Thyroid gland (tissue), 4 donors: ENCODE measurements around the gene SLC12A2. TPM values are rescaled to one million over a fixed set of nuclear protein-coding genes. Genes with fewer than 3 reads are reported as not detected.

ENCODE experiments used
- DNase-seq, 2 donors: peaks; one replicate each; pipeline ENCODE4 v3.0.0-alpha.2; 2019
- H3K27ac ChIP-seq, 3 donors: fragments of 200-600 bp; sonication (generic); 1 replicate in 2 of 3; 2 replicates in 1 of 3; pipeline ENCODE4 v1.5.1; 2016 to 2019; ENCODE audit warnings: mild to moderate bottlenecking in 1 of 3, moderate library complexity in 1 of 3
- H3K27me3 ChIP-seq: fragments of 200-600 bp; sonication (generic); one replicate; pipeline ENCODE4 v1.5.1; 2019
- H3K36me3 ChIP-seq, 2 donors: fragments of 200-600 bp; sonication (generic); one replicate each; pipeline ENCODE4 v1.5.1; 2016 to 2019
- H3K4me1 ChIP-seq, 2 donors: fragments of 200-600 bp; sonication (generic); one replicate each; pipeline ENCODE4 v1.5.1; 2017 to 2019
- H3K4me3 ChIP-seq, 3 donors: fragments of 200-600 bp; sonication (generic); replicated peaks in 1 of 3; 1 replicate in 2 of 3; 2 replicates in 1 of 3; pipeline ENCODE4 v1.5.1; 2016; ENCODE audit warnings: mild to moderate bottlenecking in 1 of 3
- H3K9me3 ChIP-seq: fragments of 200-600 bp; sonication (generic); one replicate; pipeline ENCODE4 v1.5.1; 2017
- POLR2A ChIP-seq, 2 donors: fragments of 450-650 bp; IDR thresholded peaks; one replicate each; pipeline ENCODE4 v1.6.1; 2017; ENCODE audit warnings: antibody characterized with exemption in 2 of 2, mild to moderate bottlenecking in 2 of 2, moderate library complexity in 1 of 2
- WGBS, 2 donors: methylation state at CpG; one replicate each; pipeline ENCODE4 v1.1.5; 2017; 5-methylcytosine and 5-hydroxymethylcytosine counted together
- intact Hi-C: fragments of 100-400 bp; cut with DNase I; formaldehyde crosslinking; loops from one replicate; pipeline ENCODE4 v1.15.1; 2023
- total RNA-seq, 4 donors: library from RNA; depleted of rRNA; stranded (reverse); fragments of >200 nt; gene quantifications; one replicate each; pipeline ENCODE4 v1.2.3, GENCODE V29; 2016
- TF ChIP-seq, protein P1 (sequence below), 6 experiments: fragments of 200-600 bp in 3 of 6; fragments of 450-650 bp in 3 of 6; sonication (generic) in 3 of 6; IDR thresholded peaks; one replicate each; pipeline ENCODE4 v1.5.1; 2016 to 2019; ENCODE audit warnings: antibody characterized with exemption in 6 of 6, mild to moderate bottlenecking in 2 of 6, inconsistent platforms in 1 of 6, moderate library complexity in 1 of 6

Gene SLC12A2
- total RNA-seq, 4 donors from 2014 or later = 27.2 to 53.3 (median 29.4) TPM

DNA sequence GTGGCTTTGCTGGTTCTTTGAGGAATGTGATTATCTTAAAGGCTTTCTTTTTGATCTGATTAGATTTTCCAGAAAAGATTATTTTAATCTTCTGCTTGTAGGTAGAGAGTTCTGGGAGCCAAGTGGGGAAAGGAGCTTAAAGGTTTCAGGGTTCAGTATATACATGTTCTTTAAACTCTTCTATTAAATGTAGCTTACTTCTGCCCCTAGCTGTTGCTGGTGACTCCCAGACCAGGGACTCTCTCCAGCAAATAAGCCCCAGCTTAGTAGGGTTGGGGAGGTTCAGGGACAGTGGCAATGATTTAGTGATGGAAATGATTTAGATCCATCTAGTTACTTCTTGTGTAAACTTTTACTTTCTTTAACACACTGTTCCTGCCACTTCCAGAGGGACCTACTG is 72.2 kb downstream of the SLC12A2 start:
- Histone ChIP-seq H3K4me1 (no peaks in the 10 kb centered on the region), H3K27ac (no peak overlapping the region), H3K4me3 (no peak overlapping the region), H3K9me3 (no peaks in the 10 kb centered on the region), H3K27me3 (no peaks in the 10 kb centered on the region), H3K36me3 (peaks cover 6 to 20% of the 10 kb centered on the region in 2 donors)
- intact Hi-C loops = no loop called here
- DNase-seq = no peak
- TF ChIP-seq, protein P1, sequence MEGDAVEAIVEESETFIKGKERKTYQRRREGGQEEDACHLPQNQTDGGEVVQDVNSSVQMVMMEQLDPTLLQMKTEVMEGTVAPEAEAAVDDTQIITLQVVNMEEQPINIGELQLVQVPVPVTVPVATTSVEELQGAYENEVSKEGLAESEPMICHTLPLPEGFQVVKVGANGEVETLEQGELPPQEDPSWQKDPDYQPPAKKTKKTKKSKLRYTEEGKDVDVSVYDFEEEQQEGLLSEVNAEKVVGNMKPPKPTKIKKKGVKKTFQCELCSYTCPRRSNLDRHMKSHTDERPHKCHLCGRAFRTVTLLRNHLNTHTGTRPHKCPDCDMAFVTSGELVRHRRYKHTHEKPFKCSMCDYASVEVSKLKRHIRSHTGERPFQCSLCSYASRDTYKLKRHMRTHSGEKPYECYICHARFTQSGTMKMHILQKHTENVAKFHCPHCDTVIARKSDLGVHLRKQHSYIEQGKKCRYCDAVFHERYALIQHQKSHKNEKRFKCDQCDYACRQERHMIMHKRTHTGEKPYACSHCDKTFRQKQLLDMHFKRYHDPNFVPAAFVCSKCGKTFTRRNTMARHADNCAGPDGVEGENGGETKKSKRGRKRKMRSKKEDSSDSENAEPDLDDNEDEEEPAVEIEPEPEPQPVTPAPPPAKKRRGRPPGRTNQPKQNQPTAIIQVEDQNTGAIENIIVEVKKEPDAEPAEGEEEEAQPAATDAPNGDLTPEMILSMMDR (IDR thresholded peaks at IDR 0.05) = no peak
- no peak for TF ChIP-seq POLR2A (IDR thresholded peaks at IDR 0.05)

DNA sequence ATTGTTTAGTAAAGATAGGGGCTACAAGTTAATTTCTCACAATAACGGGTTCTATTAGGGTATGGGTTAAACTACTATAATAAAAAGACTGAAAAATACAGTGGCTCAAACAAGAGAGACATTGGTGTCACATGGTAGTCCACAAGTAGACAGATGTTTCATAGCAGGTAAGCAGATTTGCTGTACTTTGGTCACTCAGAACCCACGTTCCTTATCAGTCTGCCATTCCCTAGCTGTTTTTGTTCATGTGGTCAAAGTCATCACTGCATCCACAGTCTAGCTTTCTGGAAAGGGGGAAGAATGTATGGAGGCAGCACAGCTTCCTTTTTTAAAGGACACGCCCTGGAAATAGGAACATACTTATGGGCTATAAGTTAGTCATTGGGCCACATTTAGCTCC is 73.0 kb downstream of the SLC12A2 start:
- Histone ChIP-seq H3K27ac (no peak overlapping the region), H3K9me3 (no peaks in the 10 kb centered on the region), H3K36me3 (peaks cover 6 to 13% of the 10 kb centered on the region in 2 donors), H3K4me3 (no peak overlapping the region), H3K27me3 (no peaks in the 10 kb centered on the region), H3K4me1 (no peaks in the 10 kb centered on the region)
- TF ChIP-seq, protein P1 (IDR thresholded peaks at IDR 0.05) = no peak
- TF ChIP-seq POLR2A (IDR thresholded peaks at IDR 0.05) = no peak
- DNase-seq = no peak
- intact Hi-C loops = no loop called here
- WGBS, 2 donors = 90% methylated on average over 3 of the region's 3 CpGs

DNA sequence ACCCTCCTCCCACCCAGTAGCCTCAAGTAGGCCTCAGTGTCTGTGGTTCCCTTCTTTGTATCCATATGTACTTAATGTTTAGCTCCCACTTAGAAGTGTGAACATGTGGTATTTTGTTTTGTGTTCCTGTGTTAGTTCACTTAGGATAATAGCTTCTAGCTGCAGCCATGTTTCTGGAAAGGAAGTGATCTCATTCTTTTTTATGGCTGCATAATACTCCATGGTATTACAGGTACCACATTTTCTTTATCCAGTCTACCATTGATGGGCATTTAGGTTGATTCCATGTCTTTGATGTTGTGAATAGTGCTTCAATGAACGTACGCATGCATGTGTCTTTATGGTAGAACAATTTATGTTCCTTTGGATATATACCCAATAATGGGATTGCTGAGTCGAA is 74.8 kb downstream of the SLC12A2 start:
- no peak overlapping the region for H3K4me3 ChIP-seq
- H3K9me3 ChIP-seq = no peaks in the 10 kb centered on the region
- H3K27ac ChIP-seq = no peak overlapping the region
- H3K36me3 ChIP-seq = peaks cover 0 to 13% of the 10 kb centered on the region in 2 donors
- no peak for DNase-seq
- intact Hi-C loops = no loop called here
- H3K27me3 ChIP-seq = no peaks in the 10 kb centered on the region
- 78 to 99% methylated on average over 3 of the region's 3 CpGs for WGBS, 2 donors
- no peaks in the 10 kb centered on the region for H3K4me1 ChIP-seq
- TF ChIP-seq POLR2A (IDR thresholded peaks at IDR 0.05) = no peak

DNA sequence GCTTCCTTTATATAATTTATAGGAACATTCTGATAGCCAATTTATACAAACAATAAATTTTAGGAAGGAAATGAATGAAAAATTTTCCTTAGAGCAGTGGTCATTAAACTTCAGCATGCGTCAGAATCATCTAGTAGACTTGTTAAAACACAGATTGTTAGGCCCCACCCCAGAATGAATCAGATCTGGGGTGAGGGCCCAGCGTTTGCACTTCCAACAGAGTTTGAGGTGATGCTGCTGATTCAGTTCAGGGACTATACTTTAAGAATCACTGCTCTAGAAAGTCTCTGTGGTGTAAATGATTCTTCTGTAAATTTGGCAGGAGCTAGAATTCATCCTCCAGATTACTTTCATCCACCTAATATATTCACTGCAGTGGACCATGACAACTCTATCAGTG is 80.4 kb downstream of the SLC12A2 start:
- intact Hi-C loops = no loop called here
- TF ChIP-seq, protein P1 (IDR thresholded peaks at IDR 0.05) = no peak
- no peak for TF ChIP-seq POLR2A (IDR thresholded peaks at IDR 0.05)
- Histone ChIP-seq H3K9me3 (no peaks in the 10 kb centered on the region), H3K4me1 (no peaks in the 10 kb centered on the region), H3K36me3 (peaks cover 0 to 8% of the 10 kb centered on the region in 2 donors), H3K27me3 (no peaks in the 10 kb centered on the region), H3K27ac (no peak overlapping the region), H3K4me3 (no peak overlapping the region)
- 72 to 75% methylated on average over 2 of the region's 2 CpGs for WGBS, 2 donors
- no peak for DNase-seq

DNA sequence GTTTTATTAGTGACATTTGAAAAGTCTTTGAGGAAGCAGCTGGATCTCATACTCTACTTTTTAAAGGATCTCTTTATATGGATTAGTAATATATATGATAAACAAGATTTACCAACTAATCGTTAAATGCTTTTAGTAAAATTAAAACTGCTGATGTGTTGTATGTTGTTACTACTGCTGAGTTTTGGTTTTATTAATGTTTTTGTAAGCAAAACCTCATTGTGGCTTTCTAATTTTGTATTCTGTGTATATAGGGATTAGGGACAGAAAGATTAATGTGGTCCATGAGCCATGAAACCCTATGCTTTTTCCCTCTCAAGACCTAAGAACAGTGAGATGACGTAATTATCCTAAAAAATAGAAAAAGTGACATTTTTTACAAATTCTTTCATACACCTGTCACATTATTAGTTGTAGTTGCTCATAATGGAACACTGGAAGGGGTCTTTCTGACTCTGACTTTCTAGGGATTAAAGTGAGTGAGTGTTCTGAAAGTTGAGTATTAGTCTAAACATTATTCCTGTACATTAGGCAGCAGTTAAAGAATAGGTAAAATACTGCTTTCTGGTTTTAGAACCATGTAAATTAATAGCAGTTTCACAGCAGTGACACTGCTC is 85.9 kb downstream of the SLC12A2 start:
- Histone ChIP-seq H3K27me3 (no peaks in the 10 kb centered on the region), H3K27ac (no peak overlapping the region), H3K4me1 (no peaks in the 10 kb centered on the region), H3K36me3 (no peaks in the 10 kb centered on the region), H3K9me3 (no peaks in the 10 kb centered on the region), H3K4me3 (no peak overlapping the region)
- WGBS, 2 donors = 94 to 95% methylated on average over 2 of the region's 2 CpGs
- intact Hi-C loops = no loop called here
- no peak for TF ChIP-seq POLR2A (IDR thresholded peaks at IDR 0.05)
- TF ChIP-seq, protein P1 (IDR thresholded peaks at IDR 0.05) = no peak
- no peak for DNase-seq
